ENCODE measurements around the gene SLIT3.

DNA sequence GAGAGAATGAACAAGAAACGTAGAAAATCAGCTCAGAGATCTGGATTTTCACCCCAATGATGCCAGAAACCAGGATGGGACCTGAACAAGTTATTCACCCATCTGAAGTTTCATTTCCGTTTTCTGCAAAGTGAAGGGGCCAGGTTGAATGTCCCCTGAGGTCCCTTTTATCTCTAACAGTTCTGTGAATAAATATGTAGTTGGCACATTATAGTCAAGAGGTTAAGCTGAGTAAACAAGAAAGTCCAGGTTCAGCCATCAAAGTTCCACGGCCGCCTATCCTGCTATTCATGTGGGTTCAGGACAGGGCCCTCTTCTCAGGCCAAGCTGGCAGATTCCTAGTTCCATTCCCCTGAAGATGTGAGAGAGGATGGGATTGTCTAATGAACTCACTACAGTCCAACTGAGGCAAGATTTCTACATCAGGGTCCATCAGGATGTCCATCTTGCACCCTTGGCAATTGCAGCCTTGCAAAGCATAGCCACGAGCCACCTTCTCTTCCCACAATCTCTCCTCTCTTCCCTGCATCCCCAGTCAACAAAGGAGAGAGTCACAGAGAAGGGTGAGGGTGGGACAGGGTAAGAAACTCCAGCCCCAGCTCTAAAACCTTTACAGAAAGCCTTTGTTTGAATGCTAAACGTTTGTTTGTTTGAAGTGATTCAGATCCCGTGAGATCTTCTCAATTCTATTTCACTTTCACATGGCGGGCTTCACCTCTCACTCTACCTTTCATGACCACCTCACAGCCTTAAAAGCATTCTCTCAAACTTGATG is 311.0 kb downstream of the SLIT3 start:
- TF ChIP-seq CTCF (IDR thresholded peaks at IDR 0.05), result no peak
- TF ChIP-seq POLR2A (IDR thresholded peaks at IDR 0.05), result no peak
